Left ventricle myocardium inferior (tissue), 1 donor: ENCODE measurements around the gene ANXA5. TPM values are rescaled to one million over a fixed set of nuclear protein-coding genes. Genes with fewer than 3 reads are reported as not detected.

Experiments used
- DNase-seq: peaks from one replicate; pipeline ENCODE4 v3.0.0-alpha.2; 2020
- H3K27ac ChIP-seq: fragments of 200-600 bp; replicated peaks from 2 replicates; pipeline ENCODE4 v1.8.0; 2021
- H3K27me3 ChIP-seq: fragments of 200-600 bp; 2 replicates; pipeline ENCODE4 v1.8.0; 2021; ENCODE audit warnings: low read depth
- H3K36me3 ChIP-seq: fragments of 200-600 bp; 2 replicates; pipeline ENCODE4 v1.8.0; 2021
- H3K4me1 ChIP-seq: fragments of 200-600 bp; 2 replicates; pipeline ENCODE4 v1.8.0; 2021
- H3K4me3 ChIP-seq: fragments of 200-600 bp; 2 replicates; pipeline ENCODE4 v1.8.0; 2021; ENCODE audit warnings: mild to moderate bottlenecking, moderate library complexity
- H3K9me3 ChIP-seq: fragments of 200-600 bp; replicated peaks from 2 replicates; pipeline ENCODE4 v1.8.0; 2021
- CTCF ChIP-seq: fragments of 200-600 bp; IDR thresholded peaks from 2 replicates; pipeline ENCODE4 v1.8.0; 2021; ENCODE audit warnings: antibody characterized with exemption, mild to moderate bottlenecking, borderline replicate concordance
- intact Hi-C: fragments of 100-400 bp; cut with micrococcal nuclease; formaldehyde crosslinking; loops from one replicate; pipeline ENCODE4 v1.11.0; 2022
- total RNA-seq: library from RNA; stranded (reverse); fragmentation: NEBNext Ultra II Directional; extraction: Animal tissue kit (Norgen Biotek cat#: 25700); gene quantifications from one replicate; pipeline ENCODE4 v1.2.1, GENCODE V29; 2021
- donor health status: DM: no; HTN: yes; CAD: no; lungs with severe emphysema.

The ANXA5 gene
- total RNA-seq, 1 donor from 2014 or later: 99.7 TPM

- Histone ChIP-seq H3K4me1 (peaks cover 13% of the 10 kb centered on the region), H3K27me3 (no peaks in the 10 kb centered on the region), H3K36me3 (peaks cover 95% of the 10 kb centered on the region), H3K4me3 (no peak overlapping the region), H3K9me3 (no peaks in the 10 kb centered on the region), H3K27ac (no peak overlapping the region)
- TF ChIP-seq CTCF: no peak
- DNase-seq: no peak
- intact Hi-C loops: no loop called here
Measured at GRCh38 chr4:121680571-121680970, 16.2 kb downstream of the ANXA5 start.

GRCh38 chr4:121679951-121680350, 16.8 kb downstream of the ANXA5 start:
- Histone ChIP-seq H3K9me3 (no peaks in the 10 kb centered on the region), H3K4me1 (peaks cover 19% of the 10 kb centered on the region), H3K4me3 (no peak overlapping the region), H3K27me3 (no peaks in the 10 kb centered on the region), H3K36me3 (peaks cover 93% of the 10 kb centered on the region), H3K27ac (no peak overlapping the region)
- intact Hi-C loops: no loop called here
- no peak for TF ChIP-seq CTCF
- DNase-seq: no peak

GRCh38 chr4:121679267-121679666, 17.5 kb downstream of the ANXA5 start:
- intact Hi-C loops: no loop called here
- Histone ChIP-seq H3K4me3 (no peak overlapping the region), H3K27ac (no peak overlapping the region), H3K27me3 (no peaks in the 10 kb centered on the region), H3K36me3 (peaks cover 95% of the 10 kb centered on the region), H3K9me3 (no peaks in the 10 kb centered on the region), H3K4me1 (peaks cover 14% of the 10 kb centered on the region)
- TF ChIP-seq CTCF: no peak
- no peak for DNase-seq

GRCh38 chr4:121677524-121677923, 19.3 kb downstream of the ANXA5 start:
- peaks cover 91% of the 10 kb centered on the region for H3K36me3 ChIP-seq
- intact Hi-C loops: no loop called here
- no peaks in the 10 kb centered on the region for H3K27me3 ChIP-seq
- H3K27ac ChIP-seq: no peak overlapping the region
- DNase-seq: no peak
- H3K4me1 ChIP-seq: peaks cover 14% of the 10 kb centered on the region
- no peak overlapping the region for H3K4me3 ChIP-seq
- TF ChIP-seq CTCF: no peak
- H3K9me3 ChIP-seq: no peaks in the 10 kb centered on the region

GRCh38 chr4:121676345-121677075, 20.3 kb downstream of the ANXA5 start:
- intact Hi-C loops: no loop called here
- Histone ChIP-seq H3K27me3 (no peaks in the 10 kb centered on the region), H3K4me1 (peaks cover 14% of the 10 kb centered on the region), H3K4me3 (no peak overlapping the region), H3K36me3 (peaks cover 91% of the 10 kb centered on the region), H3K27ac (no peak overlapping the region), H3K9me3 (no peaks in the 10 kb centered on the region)
- no peak for TF ChIP-seq CTCF
- DNase-seq: no peak
